Measurements from ENCODE around the gene OR51E2. TPM values are rescaled to one million over a fixed set of nuclear protein-coding genes. Genes with fewer than 3 reads are reported as not detected.

The OR51E2 gene
- total RNA-seq, 6 experiments from 2014 or later = 0.09 to 0.32 (median 0.12) TPM; not detected in 2

DNA sequence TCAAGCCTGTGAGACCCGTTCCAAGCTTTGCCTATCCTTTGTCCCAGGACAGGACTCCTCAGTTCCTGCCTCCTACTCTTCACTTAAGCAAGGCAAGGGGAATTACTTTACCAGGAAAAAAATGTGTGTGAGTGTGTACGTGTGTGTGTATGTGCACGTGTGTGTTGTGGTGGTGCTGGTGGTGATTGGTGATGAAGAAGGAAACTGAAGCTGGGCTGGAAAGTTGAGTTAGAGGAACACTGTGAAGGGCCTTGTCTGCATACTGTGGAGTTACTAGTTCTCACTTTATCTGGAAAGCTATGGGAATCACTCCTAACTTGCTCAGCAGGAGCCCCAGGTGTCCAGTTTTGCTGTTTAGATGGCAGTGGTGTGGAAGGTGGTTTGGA lies 60.0 kb downstream of the OR51E2 start:
- Mint-ChIP-seq H3K27ac (no peak overlapping the region), H3K4me3 (no peak overlapping the region), H3K9me3 (no peaks in the 10 kb centered on the region), H3K36me3 (ENCODE audit: low read depth) (no peaks in the 10 kb centered on the region), H3K4me1 (ENCODE audit: low read depth) (no peaks in the 10 kb centered on the region), H3K27me3 (ENCODE audit: insufficient read depth) (peaks cover 3% of the 10 kb centered on the region; the same call in 1 of the 2 replicates)
- no peak for DNase-seq
- TF ChIP-seq, protein P1, sequence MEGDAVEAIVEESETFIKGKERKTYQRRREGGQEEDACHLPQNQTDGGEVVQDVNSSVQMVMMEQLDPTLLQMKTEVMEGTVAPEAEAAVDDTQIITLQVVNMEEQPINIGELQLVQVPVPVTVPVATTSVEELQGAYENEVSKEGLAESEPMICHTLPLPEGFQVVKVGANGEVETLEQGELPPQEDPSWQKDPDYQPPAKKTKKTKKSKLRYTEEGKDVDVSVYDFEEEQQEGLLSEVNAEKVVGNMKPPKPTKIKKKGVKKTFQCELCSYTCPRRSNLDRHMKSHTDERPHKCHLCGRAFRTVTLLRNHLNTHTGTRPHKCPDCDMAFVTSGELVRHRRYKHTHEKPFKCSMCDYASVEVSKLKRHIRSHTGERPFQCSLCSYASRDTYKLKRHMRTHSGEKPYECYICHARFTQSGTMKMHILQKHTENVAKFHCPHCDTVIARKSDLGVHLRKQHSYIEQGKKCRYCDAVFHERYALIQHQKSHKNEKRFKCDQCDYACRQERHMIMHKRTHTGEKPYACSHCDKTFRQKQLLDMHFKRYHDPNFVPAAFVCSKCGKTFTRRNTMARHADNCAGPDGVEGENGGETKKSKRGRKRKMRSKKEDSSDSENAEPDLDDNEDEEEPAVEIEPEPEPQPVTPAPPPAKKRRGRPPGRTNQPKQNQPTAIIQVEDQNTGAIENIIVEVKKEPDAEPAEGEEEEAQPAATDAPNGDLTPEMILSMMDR (IDR thresholded peaks at IDR 0.05) = no peak

DNA sequence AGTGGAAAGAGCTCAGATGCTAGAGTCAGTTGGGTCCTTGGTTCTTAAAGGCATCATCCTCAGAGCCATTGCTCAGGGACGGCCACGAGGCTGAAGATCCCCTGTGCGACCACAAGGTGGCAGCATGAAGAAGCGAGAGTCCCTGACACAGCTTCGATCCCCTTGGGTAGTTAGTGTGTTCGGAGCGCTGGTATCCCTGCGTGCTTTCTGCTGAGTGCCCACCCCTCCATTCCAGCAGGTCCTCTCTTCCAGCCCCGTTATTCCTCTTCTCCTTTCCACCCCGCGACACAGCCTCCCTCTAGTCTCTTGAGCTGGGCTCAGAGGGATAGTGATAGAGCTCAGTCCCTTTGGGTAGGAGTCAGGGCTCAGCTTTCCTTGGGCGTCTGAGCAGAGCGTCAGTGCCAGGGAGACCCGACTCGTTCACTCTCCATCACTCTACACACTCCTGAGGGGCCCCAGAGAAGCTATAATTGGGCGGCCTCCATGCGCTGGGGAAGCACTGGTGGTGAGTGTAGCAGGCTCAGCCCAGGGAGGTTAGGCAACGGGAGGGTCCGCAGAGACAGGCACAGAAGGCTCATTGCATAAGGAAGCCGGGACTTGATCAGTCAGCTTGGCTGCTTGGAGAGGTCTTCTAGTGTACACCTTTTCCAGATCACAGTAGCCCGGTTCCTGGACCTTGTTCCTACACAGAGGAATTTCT lies 60.5 kb downstream of the OR51E2 start, which contains the start of gene OR51D1:
OR51D1 (plus strand) TSS at position 516 of the 700 bp plus-strand sequence. CDS start 2,314 bp downstream, outside the sequence.
- H3K27me3 Mint-ChIP-seq (ENCODE audit: insufficient read depth) = peaks cover 3% of the 10 kb centered on the region; the same call in 1 of the 2 replicates
- H3K4me3 Mint-ChIP-seq = no peak within 1 kb of the TSS
- H3K9me3 Mint-ChIP-seq = no peaks in the 10 kb centered on the region
- DNase-seq = peak; percentile 40
- no peaks in the 10 kb centered on the region for H3K36me3 Mint-ChIP-seq (ENCODE audit: low read depth)
- no peak within 1 kb of the TSS for H3K27ac Mint-ChIP-seq
- TF ChIP-seq, protein P1 (IDR thresholded peaks at IDR 0.05) = peak; percentile 91
- H3K4me1 Mint-ChIP-seq (ENCODE audit: low read depth) = no peaks in the 10 kb centered on the region

DNA sequence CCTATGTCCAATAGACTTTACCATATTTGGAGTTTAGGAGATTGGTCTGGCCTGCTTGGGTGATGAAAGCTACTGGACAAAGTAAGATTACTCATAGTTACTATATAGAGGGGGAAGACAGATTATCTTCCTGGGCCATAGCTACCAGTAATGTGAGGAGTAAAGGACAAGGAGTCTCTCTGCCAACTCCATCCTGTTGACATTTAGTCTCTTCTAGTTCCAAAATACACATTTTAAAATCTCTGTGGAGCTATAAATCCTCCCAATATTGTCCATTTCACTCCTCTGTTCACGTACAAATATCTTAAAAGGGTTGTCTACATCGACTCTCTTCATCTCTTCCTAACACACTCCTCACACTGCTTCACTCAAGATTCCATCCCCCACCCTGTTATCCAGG lies 61.5 kb downstream of the OR51E2 start:
- H3K4me3 Mint-ChIP-seq = no peak overlapping the region
- H3K9me3 Mint-ChIP-seq = no peaks in the 10 kb centered on the region
- no peaks in the 10 kb centered on the region for H3K4me1 Mint-ChIP-seq (ENCODE audit: low read depth)
- no peaks in the 10 kb centered on the region for H3K36me3 Mint-ChIP-seq (ENCODE audit: low read depth)
- DNase-seq = no peak
- no peak overlapping the region for H3K27ac Mint-ChIP-seq
- H3K27me3 Mint-ChIP-seq (ENCODE audit: insufficient read depth) = peaks cover 3% of the 10 kb centered on the region; the same call in 1 of the 2 replicates
- TF ChIP-seq, protein P1 (IDR thresholded peaks at IDR 0.05) = no peak

Other genes with a start within 250 kb of the OR51E2 start
- gene OR52K2, start 248.6 kb downstream of the OR51E2 start, total RNA-seq (2021; fragmentation: NEBNext Ultra II Directional; extraction: Animal tissue kit (Norgen Biotek cat#: 25700)) = not detected
- not detected for gene OR52K1, start 215.2 kb downstream of the OR51E2 start, total RNA-seq (2021; fragmentation: NEBNext Ultra II Directional; extraction: Animal tissue kit (Norgen Biotek cat#: 25700))
- gene OR52M1, start 152.7 kb downstream of the OR51E2 start, total RNA-seq (2021; fragmentation: NEBNext Ultra II Directional; extraction: Animal tissue kit (Norgen Biotek cat#: 25700)) = not detected
- gene OR52I2, start 116.1 kb downstream of the OR51E2 start, total RNA-seq (2021; fragmentation: NEBNext Ultra II Directional; extraction: Animal tissue kit (Norgen Biotek cat#: 25700)) = not detected
- not detected for gene OR52I1, start 103.8 kb downstream of the OR51E2 start, total RNA-seq (2021; fragmentation: NEBNext Ultra II Directional; extraction: Animal tissue kit (Norgen Biotek cat#: 25700))
- 1 to 10 TPM; 6.4 to 10.0 (median 8.6) TPM for gene TRIM68, start 89.6 kb downstream of the OR51E2 start, total RNA-seq (2021; fragmentation: NEBNext Ultra II Directional; extraction: Animal tissue kit (Norgen Biotek cat#: 25700))
- not detected for gene OR51D1, start 60.4 kb downstream of the OR51E2 start, total RNA-seq (2021; fragmentation: NEBNext Ultra II Directional; extraction: Animal tissue kit (Norgen Biotek cat#: 25700))
- gene OR51E1, start 53.9 kb downstream of the OR51E2 start, total RNA-seq (2021; fragmentation: NEBNext Ultra II Directional; extraction: Animal tissue kit (Norgen Biotek cat#: 25700)) = not detected
- gene MMP26, start 6.9 kb upstream of the OR51E2 start, total RNA-seq (2021; fragmentation: NEBNext Ultra II Directional; extraction: Animal tissue kit (Norgen Biotek cat#: 25700)) = not detected
- gene OR51F1, start 72.1 kb upstream of the OR51E2 start, total RNA-seq (2021; fragmentation: NEBNext Ultra II Directional; extraction: Animal tissue kit (Norgen Biotek cat#: 25700)) = not detected
- gene OR52R1, start 106.5 kb upstream of the OR51E2 start, total RNA-seq (2021; fragmentation: NEBNext Ultra II Directional; extraction: Animal tissue kit (Norgen Biotek cat#: 25700)) = not detected
- gene OR51F2, start 123.5 kb upstream of the OR51E2 start, total RNA-seq (2021; fragmentation: NEBNext Ultra II Directional; extraction: Animal tissue kit (Norgen Biotek cat#: 25700)) = not detected
- gene OR51S1, start 151.4 kb upstream of the OR51E2 start, total RNA-seq (2021; fragmentation: NEBNext Ultra II Directional; extraction: Animal tissue kit (Norgen Biotek cat#: 25700)) = not detected
- gene OR51T1, start 184.0 kb upstream of the OR51E2 start, total RNA-seq (2021; fragmentation: NEBNext Ultra II Directional; extraction: Animal tissue kit (Norgen Biotek cat#: 25700)) = not detected
- not detected for gene OR51A7, start 205.9 kb upstream of the OR51E2 start, total RNA-seq (2021; fragmentation: NEBNext Ultra II Directional; extraction: Animal tissue kit (Norgen Biotek cat#: 25700))
- gene OR51G2, start 221.5 kb upstream of the OR51E2 start, total RNA-seq (2021; fragmentation: NEBNext Ultra II Directional; extraction: Animal tissue kit (Norgen Biotek cat#: 25700)) = not detected
- gene OR51G1, start 226.5 kb upstream of the OR51E2 start, total RNA-seq (2021; fragmentation: NEBNext Ultra II Directional; extraction: Animal tissue kit (Norgen Biotek cat#: 25700)) = not detected
- gene OR51A4, start 249.8 kb upstream of the OR51E2 start, total RNA-seq (2021; fragmentation: NEBNext Ultra II Directional; extraction: Animal tissue kit (Norgen Biotek cat#: 25700)) = not detected